Ishikawa (cell line): ENCODE data around the gene CCDC71.

Experiments used
- CEBPB ChIP-seq: IDR thresholded peaks from 2 replicates; pipeline ENCODE4 v1.6.1; 2012
- CREB1 ChIP-seq: IDR thresholded peaks from 2 replicates; pipeline ENCODE4 v1.6.1; 2012; ENCODE audit warnings: low read depth
- EGR1 ChIP-seq: IDR thresholded peaks from 2 replicates; pipeline ENCODE4 v1.6.1; 2012
- EP300 ChIP-seq: IDR thresholded peaks from 2 replicates; pipeline ENCODE4 v1.6.1; 2012; ENCODE audit warnings: borderline replicate concordance
- FOXM1 ChIP-seq: IDR thresholded peaks from 2 replicates; pipeline ENCODE4 v1.6.1; 2012; ENCODE audit warnings: low read depth, borderline replicate concordance
- MAX ChIP-seq: IDR thresholded peaks from 2 replicates; pipeline ENCODE4 v1.6.1; 2012
- NFIC ChIP-seq: IDR thresholded peaks from 2 replicates; pipeline ENCODE4 v1.6.1; 2012
- RAD21 ChIP-seq: IDR thresholded peaks from 2 replicates; pipeline ENCODE4 v1.6.1; 2012; ENCODE audit warnings: low read depth
- REST ChIP-seq: IDR thresholded peaks from 2 replicates; pipeline ENCODE4 v1.6.1; 2012; ENCODE audit warnings: low read depth, mild to moderate bottlenecking
- TAF1 ChIP-seq: IDR thresholded peaks from 2 replicates; pipeline ENCODE4 v1.6.1; 2012; ENCODE audit warnings: low read depth, mild to moderate bottlenecking
- TCF12 ChIP-seq: IDR thresholded peaks from 2 replicates; pipeline ENCODE4 v1.6.1; 2012; ENCODE audit warnings: low read depth
- TEAD4 ChIP-seq: IDR thresholded peaks from 2 replicates; pipeline ENCODE4 v1.6.1; 2012
- YY1 ChIP-seq: IDR thresholded peaks from 2 replicates; pipeline ENCODE4 v1.6.1; 2012; ENCODE audit warnings: low read depth
- ZBTB7A ChIP-seq: IDR thresholded peaks from 2 replicates; pipeline ENCODE4 v1.6.1; 2012; ENCODE audit warnings: low read depth
- TF ChIP-seq, protein P1 (sequence below): IDR thresholded peaks from 2 replicates; pipeline ENCODE4 v1.6.1; 2012

Gene CCDC71

DNA sequence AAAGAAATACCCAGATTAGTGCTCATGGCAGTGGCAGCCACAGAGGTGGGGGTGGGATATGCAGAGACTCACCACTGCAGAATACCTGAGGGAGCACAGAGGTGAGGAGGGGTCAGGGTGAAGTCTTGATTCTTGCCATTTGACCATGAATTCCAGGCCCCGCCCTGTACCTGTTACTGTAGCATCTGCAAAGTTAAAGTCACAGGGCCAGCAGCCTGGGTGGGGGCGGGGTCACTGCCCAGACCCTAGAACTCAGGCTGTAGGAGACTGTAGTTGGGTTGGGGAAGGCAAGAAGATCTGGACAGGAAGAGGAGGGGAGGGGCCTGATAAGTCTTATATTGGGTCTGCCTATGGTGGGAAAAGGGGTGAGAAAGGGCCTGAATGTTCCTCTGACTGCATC, 14.5 kb downstream of the CCDC71 start:
- TF ChIP-seq NFIC, result no peak
- no peak for TF ChIP-seq TAF1
- TF ChIP-seq CREB1, result no peak
- TF ChIP-seq MAX, result no peak
- TF ChIP-seq REST, result no peak

DNA sequence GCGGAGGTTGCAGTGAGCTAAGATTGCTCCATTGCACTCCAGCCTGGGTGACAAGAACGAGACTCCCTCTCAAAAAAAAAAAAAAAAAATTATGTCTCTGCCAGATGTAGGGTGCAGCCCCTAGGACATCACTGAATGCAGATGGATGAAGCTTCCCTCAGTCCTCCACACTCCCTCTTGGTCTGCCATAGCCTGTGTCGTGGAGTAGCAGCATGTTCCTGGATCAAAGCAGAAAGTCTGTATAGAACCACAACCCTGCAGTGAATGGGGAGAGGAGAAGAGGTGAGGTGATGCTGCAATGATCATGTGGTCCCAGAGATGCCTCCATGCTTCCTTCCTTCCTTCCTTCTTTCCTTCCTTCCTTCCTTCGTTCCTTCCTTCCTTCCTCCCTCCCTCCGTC, 18.0 kb downstream of the CCDC71 start:
- TF ChIP-seq RAD21 (no peak), EGR1 (no peak), REST (no peak), YY1 (no peak), TCF12 (no peak), TAF1 (no peak), CREB1 (no peak)

- TF ChIP-seq TAF1 (no peak), TCF12 (no peak)
Observed at GRCh38 chr3:49140080-49140479, 26.1 kb downstream of the CCDC71 start.

DNA sequence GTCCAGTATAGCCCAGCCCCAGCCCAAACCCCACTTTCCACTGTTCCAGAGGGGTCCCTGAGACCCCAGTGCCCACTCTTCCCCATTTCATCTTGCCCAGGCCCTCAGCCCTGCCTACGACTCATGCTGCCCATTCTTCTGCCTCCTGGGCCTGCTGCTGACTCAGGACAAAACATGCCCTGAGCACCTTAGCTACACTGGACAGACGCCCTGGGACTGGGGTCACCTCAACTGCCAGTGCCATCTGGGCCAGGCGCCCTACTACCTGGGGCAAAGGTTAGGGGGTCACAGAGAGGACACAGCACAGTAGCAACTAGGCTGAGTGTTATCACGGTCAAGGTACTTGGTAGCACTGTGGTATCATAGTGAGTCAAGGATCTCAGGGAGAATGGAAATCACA, 30.6 kb downstream of the CCDC71 start:
- no peak for TF ChIP-seq NFIC
- TF ChIP-seq YY1, result no peak
- TF ChIP-seq TCF12, result no peak
- TF ChIP-seq FOXM1, result no peak
- no peak for TF ChIP-seq TAF1
- TF ChIP-seq MAX, result no peak
- no peak for TF ChIP-seq CEBPB
- TF ChIP-seq REST, result no peak
- TF ChIP-seq EP300, result no peak
- TF ChIP-seq TEAD4, result no peak
- TF ChIP-seq CREB1, result no peak
- no peak for TF ChIP-seq EGR1
- TF ChIP-seq ZBTB7A, result no peak
- TF ChIP-seq RAD21, result no peak
- TF ChIP-seq, protein P1, sequence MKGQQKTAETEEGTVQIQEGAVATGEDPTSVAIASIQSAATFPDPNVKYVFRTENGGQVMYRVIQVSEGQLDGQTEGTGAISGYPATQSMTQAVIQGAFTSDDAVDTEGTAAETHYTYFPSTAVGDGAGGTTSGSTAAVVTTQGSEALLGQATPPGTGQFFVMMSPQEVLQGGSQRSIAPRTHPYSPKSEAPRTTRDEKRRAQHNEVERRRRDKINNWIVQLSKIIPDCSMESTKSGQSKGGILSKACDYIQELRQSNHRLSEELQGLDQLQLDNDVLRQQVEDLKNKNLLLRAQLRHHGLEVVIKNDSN, result no peak

- TF ChIP-seq EGR1, result no peak
- no peak for TF ChIP-seq TEAD4
- peak; percentile 19; the same call in 1 of the 2 replicates for TF ChIP-seq RAD21
Observed at GRCh38 chr3:49134471-49135265, 31.5 kb downstream of the CCDC71 start.
